GM19468 (cell line): ENCODE data around the gene PHF14.
"Not testable (repeated sequence)": the region's sequence is repeated elsewhere in the genome, so short reads cannot be mapped to it uniquely, and the experiment has no call there.

Experiments
- ATAC-seq: cut with Tn5 transposase; IDR thresholded peaks from one replicate; pipeline ENCODE4 v1.9.1; 2021; ENCODE audit warnings: mild to moderate bottlenecking, moderate library complexity, moderate number of reproducible peaks; ENCODE audit not compliant: unreplicated experiment; ENCODE audit errors: extremely low read depth

Gene PHF14

DNA sequence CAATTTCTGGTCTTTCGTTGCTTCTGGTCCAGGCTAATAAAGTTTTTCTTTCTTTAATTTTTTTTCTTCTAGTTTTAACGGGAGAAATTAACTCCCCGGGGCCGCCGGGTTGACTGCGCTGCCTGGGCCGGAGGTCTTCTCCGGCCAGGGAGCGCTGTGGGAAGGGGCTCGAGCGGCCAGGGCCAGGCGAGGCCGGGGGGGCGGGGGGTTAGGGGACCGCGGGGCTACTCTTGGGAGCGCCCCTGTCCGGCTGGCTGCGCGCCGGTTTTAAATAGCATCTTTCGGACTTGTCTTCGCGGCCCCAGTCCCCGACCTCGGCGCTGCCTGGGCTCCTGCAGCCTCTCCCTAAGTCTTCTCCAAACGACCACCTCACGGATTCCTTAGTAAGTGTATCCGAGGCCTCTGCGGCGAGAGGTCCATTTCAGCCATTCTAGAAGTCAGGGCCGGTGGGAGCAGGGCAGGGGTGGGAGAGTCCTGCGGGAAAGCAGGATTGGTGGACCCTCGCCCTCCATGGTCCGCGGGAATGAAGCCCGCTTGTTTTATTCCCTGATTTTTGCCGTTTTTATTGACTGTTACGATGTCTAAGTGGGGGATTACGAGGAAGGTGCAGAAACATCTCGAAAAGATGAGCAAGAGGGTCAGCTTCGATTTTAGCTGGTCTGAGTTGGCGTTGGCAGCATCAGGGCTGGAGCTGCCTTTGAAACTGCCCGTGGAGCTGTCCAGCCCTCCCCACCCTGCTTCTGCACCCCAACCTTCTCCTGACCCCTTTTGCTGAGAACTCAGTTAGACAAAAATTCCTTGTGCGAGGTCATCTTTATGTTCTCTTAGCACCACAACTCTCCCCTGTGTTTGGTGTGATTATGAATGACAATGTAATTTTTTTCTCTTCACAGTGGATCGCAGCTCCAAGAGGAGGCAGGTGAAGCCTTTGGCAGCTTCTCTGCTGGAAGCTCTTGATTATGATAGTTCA, 555 bp downstream of the PHF14 start:
- no peak for ATAC-seq

DNA sequence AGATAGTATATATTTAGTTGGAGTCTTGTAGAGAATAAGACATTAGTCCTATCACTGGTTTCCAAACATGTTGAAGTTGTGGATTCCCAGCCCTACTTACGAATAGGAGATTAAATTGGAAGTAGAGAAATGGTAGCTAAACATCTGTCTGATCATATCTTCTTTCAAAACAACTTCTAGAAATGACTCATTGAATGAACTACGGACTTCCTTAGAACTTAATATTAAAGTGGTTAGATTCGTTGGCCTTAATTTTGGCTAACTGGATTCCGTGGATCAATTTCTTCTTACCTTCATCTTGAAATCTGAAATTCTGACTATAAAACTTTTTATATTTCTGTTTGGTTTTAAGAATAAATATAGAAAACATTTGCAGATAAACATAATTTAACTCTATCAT, 3.4 kb downstream of the PHF14 start:
- ATAC-seq, result no peak

- no peak for ATAC-seq
Observed at GRCh38 chr7:10981317-10981716, 7.6 kb downstream of the PHF14 start.

GRCh38 chr7:10990748-10991147, 17.1 kb downstream of the PHF14 start:
- ATAC-seq, result not testable (repeated sequence)

DNA sequence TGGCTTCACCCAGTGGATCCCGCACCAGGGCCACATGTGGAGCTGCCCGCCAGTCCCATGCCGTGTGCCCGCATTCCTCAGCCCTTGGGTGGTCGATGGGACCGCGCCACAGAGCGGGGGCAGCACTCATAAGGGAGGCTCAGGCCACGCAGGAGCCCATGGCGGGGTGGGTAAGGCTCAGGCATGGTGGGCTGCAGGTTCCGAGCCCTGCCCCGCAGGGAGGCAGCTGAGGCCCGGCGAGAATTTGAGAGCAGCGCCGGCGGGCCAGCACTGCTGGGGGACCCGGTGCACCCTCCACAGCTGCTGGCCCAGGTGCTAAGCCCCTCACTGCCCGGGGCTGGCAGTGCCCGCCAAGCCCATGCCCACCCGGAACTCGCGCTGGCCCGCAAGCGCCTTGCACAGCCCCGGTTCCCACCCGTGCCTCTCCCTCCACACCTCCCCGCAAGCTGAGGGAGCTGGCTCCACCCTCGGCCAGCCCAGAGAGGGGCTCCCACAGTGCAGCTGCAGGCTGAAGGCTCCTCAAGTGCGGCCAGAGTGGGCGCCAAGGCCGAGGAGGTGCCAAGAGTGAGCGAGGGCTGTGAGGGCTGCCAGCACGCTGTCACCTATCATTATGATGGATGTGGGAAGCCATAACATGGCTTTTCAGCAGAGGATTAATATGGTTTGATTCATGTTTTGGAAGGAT, 22.0 kb downstream of the PHF14 start:
- ATAC-seq, result not testable (repeated sequence)

GRCh38 chr7:10998996-10999757, 25.5 kb downstream of the PHF14 start:
- no peak for ATAC-seq

DNA sequence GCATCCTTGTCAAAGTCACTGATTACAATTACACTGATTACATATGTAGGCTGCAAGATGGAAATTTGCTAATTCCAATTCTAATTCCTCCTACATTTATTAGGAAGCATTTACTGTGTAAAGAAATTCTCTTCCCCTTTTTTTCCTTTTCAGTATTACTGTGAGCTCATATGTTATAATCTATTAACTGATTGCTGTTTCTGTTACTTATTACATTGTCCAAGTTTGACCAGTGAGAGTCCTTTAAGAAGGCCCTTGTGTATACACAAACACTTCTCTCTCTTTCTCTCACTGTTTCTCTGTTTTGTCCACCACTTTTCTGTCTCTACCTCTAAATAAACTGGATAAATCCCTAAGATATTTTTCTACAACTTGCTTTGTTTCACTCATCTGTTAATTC, 31.5 kb downstream of the PHF14 start:
- ATAC-seq, result no peak

DNA sequence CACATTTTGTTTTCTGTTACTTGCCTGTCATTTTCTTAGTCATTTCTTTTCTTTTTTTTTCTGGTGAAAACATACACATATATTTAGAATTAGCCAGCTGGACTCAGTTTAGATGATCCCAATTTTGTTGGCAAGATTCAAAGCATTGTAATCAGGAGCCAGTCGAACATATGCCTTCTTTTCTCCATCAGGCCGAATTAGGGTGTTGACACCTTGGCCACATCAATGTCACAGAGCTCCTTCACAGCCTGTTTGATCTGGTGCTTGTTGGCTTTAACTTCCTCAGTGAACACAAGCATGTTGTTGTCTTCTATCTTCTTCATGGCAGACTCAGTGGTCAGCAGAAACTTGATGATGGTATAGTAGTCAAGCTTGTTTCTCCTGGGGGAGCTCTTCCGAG, 32.6 kb downstream of the PHF14 start:
- no peak for ATAC-seq

DNA sequence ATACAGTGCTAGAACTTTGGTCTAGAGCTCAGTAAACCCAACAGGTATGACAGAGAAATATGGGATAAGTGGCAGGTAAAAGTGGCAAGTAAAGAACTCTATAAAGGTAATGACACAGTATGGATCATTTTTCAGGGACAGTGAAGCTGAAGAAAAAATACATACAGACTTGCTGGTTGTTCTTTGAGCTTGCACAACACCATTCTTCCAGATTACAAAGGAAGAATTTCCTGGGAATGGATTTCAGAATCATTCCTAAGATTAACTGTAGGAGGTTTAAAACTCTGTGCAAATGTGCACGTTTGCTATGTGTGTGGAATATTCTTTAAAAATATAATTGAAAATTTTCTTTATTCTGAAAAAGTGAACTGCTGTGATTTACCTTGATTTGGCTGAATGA, 36.0 kb downstream of the PHF14 start:
- no peak for ATAC-seq

GRCh38 chr7:11021468-11021867, 47.8 kb downstream of the PHF14 start:
- no peak for ATAC-seq

DNA sequence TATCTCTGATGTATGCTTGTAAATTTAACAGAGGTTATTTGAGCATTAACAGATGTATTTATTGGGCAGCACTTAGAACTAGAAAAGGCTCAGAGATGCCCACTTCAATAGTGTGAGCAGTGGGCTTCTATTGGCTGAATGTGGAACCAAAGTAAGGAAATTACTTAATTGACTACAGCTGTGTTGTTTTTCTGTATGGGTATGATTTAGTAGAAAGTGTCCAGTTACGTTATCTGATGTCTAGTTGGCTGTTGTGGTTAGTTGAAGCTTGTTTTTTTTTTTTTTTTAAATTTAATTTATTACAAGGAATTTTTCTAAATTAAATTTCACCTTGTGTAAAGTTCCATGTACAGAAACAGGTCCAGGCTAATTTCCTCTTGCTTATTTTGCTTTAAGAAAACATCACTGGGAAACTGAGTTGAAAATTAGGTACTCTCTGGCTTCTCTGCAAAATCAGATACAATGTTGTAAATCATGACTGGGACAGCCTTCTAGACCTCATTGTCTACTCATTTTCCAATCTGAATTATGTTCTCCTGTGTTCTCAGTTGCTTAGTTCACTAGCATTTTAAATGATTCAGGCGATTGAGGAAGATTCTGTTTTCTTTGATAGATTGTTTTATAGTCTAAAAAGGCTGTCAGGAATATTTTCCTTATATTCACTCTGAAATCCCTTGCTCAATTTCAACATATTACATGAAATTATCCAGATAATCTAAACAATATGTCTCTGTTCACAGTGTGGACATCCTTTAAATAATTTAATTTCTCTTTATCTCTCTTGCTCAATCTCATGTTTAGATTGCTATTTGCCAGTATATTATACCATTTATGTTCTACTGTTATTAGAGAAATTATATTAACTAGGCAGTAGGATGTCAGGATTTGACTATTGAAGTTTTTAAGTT, 53.0 kb downstream of the PHF14 start:
- ATAC-seq, result no peak

DNA sequence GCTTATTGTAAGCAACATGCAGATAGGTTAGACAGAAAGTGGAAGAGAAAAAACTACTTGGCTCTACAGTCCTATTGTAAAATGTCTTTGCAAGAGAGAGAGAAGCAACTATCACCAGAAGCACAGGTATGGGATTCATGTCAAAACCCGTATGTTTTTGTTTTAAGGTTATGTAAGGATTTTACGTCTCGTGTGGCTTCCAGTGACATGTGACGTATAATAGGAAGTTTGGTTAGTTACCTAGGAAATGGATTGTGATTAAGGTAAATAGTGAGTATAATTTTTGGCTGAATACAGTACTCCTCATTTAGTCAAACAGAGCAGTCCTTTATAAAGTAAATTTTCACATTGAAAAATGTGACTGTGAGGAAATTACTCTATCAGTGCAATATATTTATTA, 62.0 kb downstream of the PHF14 start:
- no peak for ATAC-seq

GRCh38 chr7:11039974-11040373, 66.3 kb downstream of the PHF14 start:
- no peak for ATAC-seq

GRCh38 chr7:11054033-11054432, 80.4 kb downstream of the PHF14 start:
- ATAC-seq, result no peak

DNA sequence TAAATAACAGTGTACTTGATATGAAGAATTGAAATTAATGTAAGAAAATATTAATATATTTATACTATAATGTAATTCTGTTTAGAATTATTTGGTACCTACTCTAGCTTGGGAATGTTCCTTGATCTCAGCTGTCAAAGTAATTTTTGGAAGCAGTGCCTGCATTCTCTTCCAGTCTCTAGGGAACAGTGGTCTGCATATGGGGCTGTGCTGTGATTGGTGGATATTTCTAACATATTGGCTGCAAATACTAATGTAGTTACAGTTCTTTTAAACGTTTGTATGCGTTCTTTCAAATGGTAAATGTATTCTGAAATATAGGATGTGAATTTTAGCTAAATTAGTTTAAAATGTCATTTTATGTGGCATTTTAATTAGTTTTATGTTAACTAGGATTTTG, 87.2 kb downstream of the PHF14 start:
- ATAC-seq, result no peak

DNA sequence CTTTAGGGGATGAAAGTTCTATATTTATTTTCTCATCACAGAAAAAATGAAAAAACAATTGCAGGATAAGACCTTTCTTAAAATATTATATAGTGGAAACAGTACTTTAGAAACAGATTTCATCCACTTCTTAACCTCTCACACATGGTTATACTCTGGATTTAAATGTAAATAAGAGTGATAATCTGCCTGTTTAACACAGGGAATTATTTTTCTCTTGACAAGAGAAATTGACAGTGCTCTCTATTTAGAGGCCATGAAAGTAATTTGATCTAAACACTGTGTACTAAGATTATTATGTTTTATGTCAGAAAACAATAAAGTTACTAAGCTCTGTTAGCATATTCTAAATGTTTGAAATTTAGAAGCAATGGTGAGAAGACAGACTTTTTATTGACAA, 88.4 kb downstream of the PHF14 start:
- no peak for ATAC-seq

- no peak for ATAC-seq
Observed at GRCh38 chr7:11069591-11069990, 95.9 kb downstream of the PHF14 start.

DNA sequence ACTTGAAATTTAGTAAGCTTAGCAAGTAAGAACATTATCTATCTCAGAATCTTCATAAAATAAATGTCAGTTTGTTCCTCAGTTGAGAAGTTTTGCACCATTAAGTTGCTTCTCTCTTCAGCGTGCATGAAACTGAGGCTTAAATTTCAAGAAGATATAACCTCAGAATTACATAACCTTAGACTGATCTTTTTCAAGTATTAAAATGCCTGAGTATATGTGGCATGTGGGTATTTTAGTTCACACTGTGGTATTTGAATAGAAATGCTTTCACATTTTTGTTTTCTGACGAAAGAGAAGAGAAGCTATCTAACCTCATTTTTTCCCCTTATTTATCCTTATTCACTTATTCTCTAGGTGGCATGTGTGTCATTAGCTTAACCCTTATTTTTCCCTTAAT, 104.1 kb downstream of the PHF14 start:
- ATAC-seq, result no peak

GRCh38 chr7:11078247-11078834, 104.7 kb downstream of the PHF14 start:
- ATAC-seq, result no peak
